SK-N-SH treated with all-trans-retinoic acid at 6 μM for 48 hours (cell line): ENCODE data around the gene CLDN20.
A peak's percentile ranks its signal among the peaks of the same experiment; 100 is the strongest.

Source experiments
- ATAC-seq: fragments of 200-7000 bp; cut with Tn5 transposase; 3 replicates; pipeline ENCODE4 v1.9.1; 2020; ENCODE audit warnings: mild to moderate bottlenecking, moderate library complexity
- ARNTL ChIP-seq: fragments of 450-650 bp; formaldehyde crosslinking; IDR thresholded peaks from 2 replicates; pipeline ENCODE4 v1.5.0; 2020; ENCODE audit warnings: low read depth, mild to moderate bottlenecking, moderate library complexity, borderline replicate concordance
- BACH2 ChIP-seq: fragments of 250-450 bp; sonication (Bioruptor Pico); IDR thresholded peaks from 2 replicates; pipeline ENCODE4 v1.9.0; 2021; ENCODE audit warnings: mild to moderate bottlenecking, borderline replicate concordance
- ESRRG ChIP-seq: fragments of 250-450 bp; sonication (Bioruptor Pico); IDR thresholded peaks from 2 replicates; pipeline ENCODE4 v1.6.1; 2021; ENCODE audit warnings: mild to moderate bottlenecking
- ISL1 ChIP-seq: fragments of 250-450 bp; sonication (Bioruptor Pico); IDR thresholded peaks from 2 replicates; pipeline ENCODE4 v2.1.2; 2022; ENCODE audit warnings: mild to moderate bottlenecking, moderate library complexity
- POU6F1 ChIP-seq: fragments of 250-450 bp; sonication (Bioruptor Pico); IDR thresholded peaks from 2 replicates; pipeline ENCODE4 v1.8.0; 2021; ENCODE audit warnings: low read depth, mild to moderate bottlenecking, moderate library complexity, borderline replicate concordance
- PPARA ChIP-seq: fragments of 250-450 bp; sonication (Bioruptor Pico); IDR thresholded peaks from 2 replicates; pipeline ENCODE4 v1.5.0; 2020; ENCODE audit warnings: mild to moderate bottlenecking, borderline replicate concordance
- RARB ChIP-seq: fragments of 250-450 bp; sonication (Bioruptor Pico); IDR thresholded peaks from 2 replicates; pipeline ENCODE4 v1.8.0; 2021; ENCODE audit warnings: mild to moderate bottlenecking, moderate library complexity
- SNAI2 ChIP-seq: fragments of 250-450 bp; sonication (Bioruptor Pico); IDR thresholded peaks from 2 replicates; pipeline ENCODE4 v1.5.0; 2020; ENCODE audit warnings: mild to moderate bottlenecking, moderate library complexity
- TOX ChIP-seq: fragments of 250-450 bp; sonication (Bioruptor Pico); IDR thresholded peaks from 2 replicates; pipeline ENCODE4 v1.8.0; 2021; ENCODE audit warnings: mild to moderate bottlenecking, moderate library complexity, borderline replicate concordance
- ZC3H10 ChIP-seq: fragments of 250-450 bp; sonication (Bioruptor Pico); IDR thresholded peaks from 2 replicates; pipeline ENCODE4 v1.5.1; 2021; ENCODE audit warnings: mild to moderate bottlenecking, moderate library complexity
- ZFP30 ChIP-seq: fragments of 450-650 bp; formaldehyde crosslinking; IDR thresholded peaks from 2 replicates; pipeline ENCODE4 v1.5.0; 2022; ENCODE audit warnings: mild to moderate bottlenecking, moderate library complexity
- ZNF565 ChIP-seq: fragments of 450-650 bp; formaldehyde crosslinking; conservative IDR thresholded peaks from 2 replicates; pipeline ENCODE4 v1.5.0; 2020; ENCODE audit warnings: low read depth, mild to moderate bottlenecking, moderate library complexity
- ZNF8 ChIP-seq: fragments of 450-650 bp; formaldehyde crosslinking; IDR thresholded peaks from 2 replicates; pipeline ENCODE4 v1.5.0; 2020; ENCODE audit warnings: mild to moderate bottlenecking, moderate library complexity
- TF ChIP-seq, protein P1 (sequence below): fragments of 250-450 bp; sonication (Bioruptor Pico); IDR thresholded peaks from 2 replicates; pipeline ENCODE4 v1.5.0; 2020; ENCODE audit warnings: mild to moderate bottlenecking, moderate library complexity
- TF ChIP-seq, protein P2 (sequence below): fragments of 250-450 bp; sonication (Bioruptor Pico); IDR thresholded peaks from 2 replicates; pipeline ENCODE4 v1.8.0; 2020; ENCODE audit warnings: mild to moderate bottlenecking, moderate library complexity, borderline replicate concordance
- TF ChIP-seq, protein P3 (sequence below): fragments of 250-450 bp; sonication (Bioruptor Pico); IDR thresholded peaks from 2 replicates; pipeline ENCODE4 v1.5.1; 2020; ENCODE audit warnings: low read depth, mild to moderate bottlenecking, moderate library complexity

The CLDN20 gene

DNA sequence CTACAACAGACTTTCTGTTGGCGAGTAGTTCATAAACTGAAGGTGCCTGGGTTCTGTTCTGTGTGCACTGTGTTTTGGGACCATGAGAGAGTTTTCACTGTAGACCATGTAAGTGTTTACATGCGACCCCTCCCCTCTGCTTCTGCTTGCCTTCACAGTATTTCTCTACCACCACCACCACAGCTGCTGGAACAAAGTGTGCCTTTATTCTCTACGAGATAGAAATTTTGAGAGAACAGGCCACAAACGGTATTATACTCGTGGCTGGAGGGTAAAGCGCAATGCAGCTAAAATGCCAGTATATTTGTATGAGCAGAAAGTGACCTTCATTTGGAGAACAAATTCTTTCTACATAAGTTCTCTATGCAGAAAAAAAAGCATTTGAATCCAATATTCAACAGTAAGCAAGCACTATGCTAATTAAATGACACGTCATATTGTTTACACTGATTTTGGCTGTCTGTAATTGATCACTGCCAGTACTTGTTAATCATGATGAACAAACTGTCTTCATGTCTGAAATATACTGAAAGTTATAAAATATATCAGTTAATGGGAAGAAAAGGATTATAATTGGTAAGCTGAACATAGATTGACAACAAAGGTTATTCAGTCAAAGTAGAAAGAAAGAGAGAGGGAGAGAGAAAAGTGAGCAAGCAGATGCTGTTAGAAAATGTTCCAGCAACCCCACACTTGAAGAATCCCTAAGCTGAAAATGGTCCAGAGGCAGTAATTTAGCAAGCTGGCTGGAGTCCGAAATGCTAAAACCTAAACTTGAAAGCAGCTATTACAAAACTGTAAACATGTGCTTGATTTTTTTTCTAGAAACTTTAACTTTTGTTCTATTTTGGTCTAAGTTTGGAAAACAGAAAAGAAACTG, 8.8 kb downstream of the CLDN20 start:
- ATAC-seq: no peak
- TF ChIP-seq RARB (CRISPR knock-in tag) (no peak), ISL1 (no peak), BACH2 (CRISPR knock-in tag) (no peak), ARNTL (CRISPR knock-in tag) (no peak), ZNF8 (CRISPR knock-in tag) (no peak), ZNF565 (CRISPR knock-in tag) (no peak), POU6F1 (CRISPR knock-in tag) (no peak), TOX (CRISPR knock-in tag) (no peak), ZC3H10 (CRISPR knock-in tag) (no peak), ESRRG (CRISPR knock-in tag) (no peak), PPARA (CRISPR knock-in tag) (no peak)

DNA sequence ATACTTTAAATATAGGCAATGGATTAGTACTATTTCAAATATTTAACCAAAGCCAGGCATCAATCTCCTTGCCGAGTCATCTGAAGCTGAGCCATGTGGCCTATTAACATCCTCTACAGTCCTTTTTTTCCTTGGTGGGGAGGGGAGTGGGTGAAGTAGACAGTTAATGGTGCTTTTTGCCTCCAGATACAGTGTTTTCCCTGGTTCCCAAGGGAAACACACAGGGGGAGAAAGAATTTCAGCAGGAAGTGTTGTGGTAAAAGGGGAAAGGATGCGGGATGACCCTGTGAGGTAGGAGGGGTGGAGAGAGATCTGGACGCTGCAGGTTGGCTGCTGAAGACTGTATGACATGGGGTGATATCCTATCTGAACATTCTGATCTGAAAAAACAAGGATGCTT, 9.6 kb downstream of the CLDN20 start:
- peak; percentile 85 for ATAC-seq
- TF ChIP-seq, protein P1, sequence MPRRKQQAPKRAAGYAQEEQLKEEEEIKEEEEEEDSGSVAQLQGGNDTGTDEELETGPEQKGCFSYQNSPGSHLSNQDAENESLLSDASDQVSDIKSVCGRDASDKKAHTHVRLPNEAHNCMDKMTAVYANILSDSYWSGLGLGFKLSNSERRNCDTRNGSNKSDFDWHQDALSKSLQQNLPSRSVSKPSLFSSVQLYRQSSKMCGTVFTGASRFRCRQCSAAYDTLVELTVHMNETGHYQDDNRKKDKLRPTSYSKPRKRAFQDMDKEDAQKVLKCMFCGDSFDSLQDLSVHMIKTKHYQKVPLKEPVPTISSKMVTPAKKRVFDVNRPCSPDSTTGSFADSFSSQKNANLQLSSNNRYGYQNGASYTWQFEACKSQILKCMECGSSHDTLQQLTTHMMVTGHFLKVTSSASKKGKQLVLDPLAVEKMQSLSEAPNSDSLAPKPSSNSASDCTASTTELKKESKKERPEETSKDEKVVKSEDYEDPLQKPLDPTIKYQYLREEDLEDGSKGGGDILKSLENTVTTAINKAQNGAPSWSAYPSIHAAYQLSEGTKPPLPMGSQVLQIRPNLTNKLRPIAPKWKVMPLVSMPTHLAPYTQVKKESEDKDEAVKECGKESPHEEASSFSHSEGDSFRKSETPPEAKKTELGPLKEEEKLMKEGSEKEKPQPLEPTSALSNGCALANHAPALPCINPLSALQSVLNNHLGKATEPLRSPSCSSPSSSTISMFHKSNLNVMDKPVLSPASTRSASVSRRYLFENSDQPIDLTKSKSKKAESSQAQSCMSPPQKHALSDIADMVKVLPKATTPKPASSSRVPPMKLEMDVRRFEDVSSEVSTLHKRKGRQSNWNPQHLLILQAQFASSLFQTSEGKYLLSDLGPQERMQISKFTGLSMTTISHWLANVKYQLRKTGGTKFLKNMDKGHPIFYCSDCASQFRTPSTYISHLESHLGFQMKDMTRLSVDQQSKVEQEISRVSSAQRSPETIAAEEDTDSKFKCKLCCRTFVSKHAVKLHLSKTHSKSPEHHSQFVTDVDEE (CRISPR knock-in tag): 0 out of 2 replicates have a peak, but pooled peaks have one; percentile 51
- TF ChIP-seq ISL1: peak; percentile 60
- peak; percentile 83; the same call in 1 of the 2 replicates for TF ChIP-seq BACH2 (CRISPR knock-in tag)
- TF ChIP-seq, protein P2, sequence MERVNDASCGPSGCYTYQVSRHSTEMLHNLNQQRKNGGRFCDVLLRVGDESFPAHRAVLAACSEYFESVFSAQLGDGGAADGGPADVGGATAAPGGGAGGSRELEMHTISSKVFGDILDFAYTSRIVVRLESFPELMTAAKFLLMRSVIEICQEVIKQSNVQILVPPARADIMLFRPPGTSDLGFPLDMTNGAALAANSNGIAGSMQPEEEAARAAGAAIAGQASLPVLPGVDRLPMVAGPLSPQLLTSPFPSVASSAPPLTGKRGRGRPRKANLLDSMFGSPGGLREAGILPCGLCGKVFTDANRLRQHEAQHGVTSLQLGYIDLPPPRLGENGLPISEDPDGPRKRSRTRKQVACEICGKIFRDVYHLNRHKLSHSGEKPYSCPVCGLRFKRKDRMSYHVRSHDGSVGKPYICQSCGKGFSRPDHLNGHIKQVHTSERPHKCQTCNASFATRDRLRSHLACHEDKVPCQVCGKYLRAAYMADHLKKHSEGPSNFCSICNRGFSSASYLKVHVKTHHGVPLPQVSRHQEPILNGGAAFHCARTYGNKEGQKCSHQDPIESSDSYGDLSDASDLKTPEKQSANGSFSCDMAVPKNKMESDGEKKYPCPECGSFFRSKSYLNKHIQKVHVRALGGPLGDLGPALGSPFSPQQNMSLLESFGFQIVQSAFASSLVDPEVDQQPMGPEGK (CRISPR knock-in tag): peak; percentile 77; the same call in 1 of the 2 replicates
- no peak for TF ChIP-seq ZNF565 (CRISPR knock-in tag)

DNA sequence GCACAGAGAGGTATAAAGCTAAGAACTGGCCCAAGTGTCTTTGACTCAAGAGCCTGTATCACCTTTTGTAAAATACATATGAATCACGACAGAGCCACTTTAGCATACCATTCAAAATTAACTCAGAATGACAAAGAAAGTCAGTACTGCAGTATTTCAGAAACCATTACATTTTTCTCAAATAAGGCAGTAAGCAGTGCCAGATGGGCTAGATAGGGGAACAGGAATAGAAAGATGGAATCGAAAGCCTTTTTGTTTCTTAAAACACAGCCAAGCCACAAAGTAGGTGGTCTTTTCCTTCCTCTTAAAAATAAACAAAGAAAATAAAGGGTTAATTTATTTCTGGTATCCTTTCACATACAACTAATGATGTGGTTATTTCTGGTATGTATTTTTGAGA, 10.3 kb downstream of the CLDN20 start:
- TF ChIP-seq SNAI2 (no peak), TOX (CRISPR knock-in tag) (0 out of 2 replicates have a peak, but pooled peaks have one; percentile 35)
- ATAC-seq: peak; percentile 57

DNA sequence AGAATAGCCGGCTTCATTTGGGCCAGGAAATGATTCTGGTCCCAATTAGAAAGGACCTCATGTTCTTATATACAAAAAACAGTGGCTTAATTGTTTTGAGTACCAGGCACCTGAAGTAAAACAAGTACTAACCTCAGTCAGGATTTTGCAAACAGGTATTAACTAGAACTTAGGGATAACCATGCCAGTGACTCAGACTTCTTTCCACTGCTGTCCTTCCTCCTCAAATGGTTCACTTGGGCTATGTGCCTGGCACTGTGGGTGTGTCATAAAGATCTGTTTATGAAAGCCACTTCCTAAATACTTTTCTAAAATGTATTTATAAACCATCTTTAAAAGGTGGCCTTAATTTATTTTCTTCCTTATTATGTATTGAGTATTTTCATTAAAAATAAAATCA, 10.7 kb downstream of the CLDN20 start:
- TF ChIP-seq POU6F1 (CRISPR knock-in tag) (no peak), ARNTL (CRISPR knock-in tag) (no peak), SNAI2 (no peak), ZFP30 (CRISPR knock-in tag) (no peak), ZC3H10 (CRISPR knock-in tag) (no peak)
- TF ChIP-seq, protein P3, sequence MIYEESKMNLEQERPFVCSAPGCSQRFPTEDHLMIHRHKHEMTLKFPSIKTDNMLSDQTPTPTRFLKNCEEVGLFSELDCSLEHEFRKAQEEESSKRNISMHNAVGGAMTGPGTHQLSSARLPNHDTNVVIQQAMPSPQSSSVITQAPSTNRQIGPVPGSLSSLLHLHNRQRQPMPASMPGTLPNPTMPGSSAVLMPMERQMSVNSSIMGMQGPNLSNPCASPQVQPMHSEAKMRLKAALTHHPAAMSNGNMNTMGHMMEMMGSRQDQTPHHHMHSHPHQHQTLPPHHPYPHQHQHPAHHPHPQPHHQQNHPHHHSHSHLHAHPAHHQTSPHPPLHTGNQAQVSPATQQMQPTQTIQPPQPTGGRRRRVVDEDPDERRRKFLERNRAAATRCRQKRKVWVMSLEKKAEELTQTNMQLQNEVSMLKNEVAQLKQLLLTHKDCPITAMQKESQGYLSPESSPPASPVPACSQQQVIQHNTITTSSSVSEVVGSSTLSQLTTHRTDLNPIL: no peak
- TF ChIP-seq, protein P2 (CRISPR knock-in tag): no peak
- peak; percentile 44 for ATAC-seq
